SKM-1 treated with dmso at 0.1 percent for 144 hours (cell line): Measurements from ENCODE around the gene FBXL17.
A peak's percentile ranks its signal among the peaks of the same experiment; 100 is the strongest.
"Not testable (repeated sequence)": the region's sequence is repeated elsewhere in the genome, so short reads cannot be mapped to it uniquely, and the experiment has no call there.

Source experiments
- DNase-seq: peaks from one replicate; lab custom pipeline; 2025; ENCODE audit not compliant: unreplicated experiment; lab: John Stamatoyannopoulos, UW

The FBXL17 gene

GRCh38 chr5:108381954-108382783 lies at the start of gene FBXL17:
FBXL17 (minus strand) TSS chr5:108382098.
- peak; percentile 90 for DNase-seq

- DNase-seq, result no peak
Measured at GRCh38 chr5:108430931-108431608, 49.2 kb upstream of the FBXL17 start.

DNA sequence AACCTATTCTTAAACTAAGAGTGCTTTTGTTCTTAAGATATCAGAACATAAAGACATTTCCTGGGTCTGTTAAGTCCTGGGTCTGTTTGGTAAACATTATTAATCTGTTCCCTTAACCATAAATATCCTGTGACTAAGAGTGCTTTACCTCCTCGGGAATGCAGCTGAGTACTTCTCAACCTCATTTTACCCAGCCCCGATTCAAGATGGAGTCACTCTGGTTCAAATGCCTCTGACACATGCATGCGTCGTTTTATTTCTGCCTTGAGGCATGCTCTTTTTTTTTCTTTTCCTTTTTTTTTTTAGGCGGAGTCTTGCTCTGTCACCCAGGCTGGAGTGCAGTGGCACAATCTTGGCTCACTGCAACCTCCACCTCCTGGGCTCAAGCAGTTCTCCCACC lies 39.8 kb upstream of the FBXL17 start:
- DNase-seq, result no peak

DNA sequence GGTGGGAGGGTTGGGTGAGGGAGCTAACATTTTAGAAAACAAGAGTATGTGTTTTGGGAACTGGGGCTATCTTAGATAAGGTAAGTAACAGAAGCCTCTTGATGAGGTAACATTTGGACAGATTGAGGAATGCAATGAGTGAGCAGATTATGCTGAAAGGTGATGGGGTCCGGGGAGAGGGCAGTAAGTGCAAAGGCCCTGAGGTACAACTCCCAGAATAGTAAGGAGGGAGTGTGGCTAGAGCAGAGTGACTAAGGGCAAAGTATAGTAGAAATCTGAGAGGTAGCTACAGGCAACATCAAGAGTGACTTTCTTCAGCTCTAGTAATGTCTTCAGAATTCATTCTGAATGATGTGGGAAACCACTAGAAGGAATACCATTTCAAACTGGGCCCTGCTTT lies 38.9 kb upstream of the FBXL17 start:
- no peak for DNase-seq

DNA sequence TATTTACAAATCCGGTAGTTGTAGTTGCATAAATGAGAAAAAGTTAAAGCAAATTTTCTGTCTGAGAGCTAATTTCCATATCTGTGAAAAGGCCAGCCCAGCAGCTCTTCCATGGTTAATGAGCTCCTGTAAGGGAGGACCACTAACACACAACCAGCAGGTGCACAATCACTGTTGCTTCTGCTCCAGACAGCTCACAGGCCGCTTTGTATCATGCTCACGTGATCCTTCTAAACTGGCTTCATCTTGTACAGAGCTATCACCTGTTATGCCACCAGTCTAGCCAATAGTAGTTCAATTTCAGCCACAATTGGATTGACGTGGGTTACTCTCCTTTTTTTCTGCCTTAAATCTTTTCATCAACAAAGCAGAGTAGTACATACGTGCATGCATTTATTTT lies 38.3 kb upstream of the FBXL17 start:
- no peak for DNase-seq

DNA sequence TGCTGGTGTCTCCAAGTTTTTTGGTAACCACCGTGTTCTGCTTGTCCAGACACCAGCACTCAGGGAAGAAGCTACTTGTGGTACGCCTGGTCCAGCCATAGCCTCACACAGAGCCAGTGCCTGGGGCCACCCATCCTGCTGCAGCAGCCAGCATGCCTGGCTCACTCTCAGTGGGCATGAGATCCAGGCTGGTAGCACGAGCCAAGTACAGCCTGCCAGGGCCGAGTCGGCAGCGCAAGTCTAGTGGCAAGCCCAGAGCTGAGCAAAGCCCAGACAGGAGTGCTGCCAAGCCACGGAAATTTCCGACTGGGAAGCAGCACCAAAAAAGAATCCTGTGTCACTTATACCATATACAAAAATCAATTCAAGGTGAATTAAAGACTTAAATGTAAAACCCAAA lies 36.3 kb upstream of the FBXL17 start:
- no peak for DNase-seq

GRCh38 chr5:108417166-108417670 lies 35.3 kb upstream of the FBXL17 start:
- DNase-seq, result no peak

- DNase-seq, result no peak
Measured at GRCh38 chr5:108415726-108416125, 33.8 kb upstream of the FBXL17 start.

DNA sequence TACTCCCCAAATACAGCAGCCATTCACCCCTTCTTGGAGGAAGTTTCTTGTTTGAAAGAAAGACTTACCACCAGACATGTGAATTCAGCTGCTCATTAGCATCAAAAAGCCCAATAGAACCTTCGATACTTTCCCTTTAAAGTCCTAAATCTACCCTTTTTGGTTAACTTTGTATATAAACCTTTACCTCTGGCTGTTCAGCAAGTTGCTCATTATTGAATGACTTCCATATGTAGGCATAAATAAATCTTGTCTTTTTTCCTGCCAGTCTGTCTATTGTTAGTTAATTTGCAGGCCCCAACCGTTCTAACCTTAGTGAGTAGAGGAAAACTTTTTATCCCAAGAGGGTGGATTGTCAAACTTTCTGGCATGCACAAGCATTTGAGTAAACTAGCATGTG lies 27.9 kb upstream of the FBXL17 start:
- DNase-seq, result no peak

DNA sequence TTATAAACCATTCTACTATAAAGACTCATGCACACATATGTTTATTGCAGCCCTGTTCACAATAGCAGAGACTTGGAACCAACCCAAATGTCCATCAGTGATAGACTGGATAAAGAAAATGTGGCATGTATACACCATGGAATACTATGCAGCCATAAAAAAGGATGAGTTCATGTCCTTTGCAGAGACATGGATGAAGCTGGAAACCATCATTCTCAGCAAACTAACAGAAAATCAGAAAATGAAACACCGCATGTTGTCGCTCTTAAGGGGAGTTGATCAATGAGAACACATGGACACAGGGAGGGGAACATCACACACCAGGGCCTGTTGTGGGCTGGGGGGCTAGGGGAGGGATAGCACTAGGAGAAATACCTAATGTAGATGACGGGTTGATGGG lies 23.3 kb upstream of the FBXL17 start:
- DNase-seq, result not testable (repeated sequence)

DNA sequence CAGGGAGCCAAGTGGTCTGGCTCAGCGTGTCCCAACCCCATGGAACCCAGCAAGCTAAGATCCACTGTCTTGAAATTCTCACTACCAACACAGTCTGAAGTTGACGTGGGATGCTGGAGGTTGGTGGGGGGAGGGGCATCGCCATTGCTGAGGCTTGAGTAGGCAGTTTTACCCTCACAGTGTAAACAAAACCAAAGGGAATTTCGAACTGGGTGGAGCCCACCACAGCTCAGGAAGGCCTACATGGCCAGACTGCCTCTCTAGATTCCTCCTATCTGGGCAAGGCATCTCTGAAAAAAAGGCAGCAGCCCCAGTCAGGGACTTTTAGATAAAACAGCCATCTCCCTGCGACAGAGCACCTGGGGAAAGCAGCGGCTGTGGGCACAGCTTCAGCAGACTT lies 17.1 kb upstream of the FBXL17 start:
- DNase-seq, result no peak

GRCh38 chr5:108396837-108397236 lies 14.9 kb upstream of the FBXL17 start:
- not testable (repeated sequence) for DNase-seq

- DNase-seq, result no peak
Measured at GRCh38 chr5:108387758-108388157, 5.9 kb upstream of the FBXL17 start.

DNA sequence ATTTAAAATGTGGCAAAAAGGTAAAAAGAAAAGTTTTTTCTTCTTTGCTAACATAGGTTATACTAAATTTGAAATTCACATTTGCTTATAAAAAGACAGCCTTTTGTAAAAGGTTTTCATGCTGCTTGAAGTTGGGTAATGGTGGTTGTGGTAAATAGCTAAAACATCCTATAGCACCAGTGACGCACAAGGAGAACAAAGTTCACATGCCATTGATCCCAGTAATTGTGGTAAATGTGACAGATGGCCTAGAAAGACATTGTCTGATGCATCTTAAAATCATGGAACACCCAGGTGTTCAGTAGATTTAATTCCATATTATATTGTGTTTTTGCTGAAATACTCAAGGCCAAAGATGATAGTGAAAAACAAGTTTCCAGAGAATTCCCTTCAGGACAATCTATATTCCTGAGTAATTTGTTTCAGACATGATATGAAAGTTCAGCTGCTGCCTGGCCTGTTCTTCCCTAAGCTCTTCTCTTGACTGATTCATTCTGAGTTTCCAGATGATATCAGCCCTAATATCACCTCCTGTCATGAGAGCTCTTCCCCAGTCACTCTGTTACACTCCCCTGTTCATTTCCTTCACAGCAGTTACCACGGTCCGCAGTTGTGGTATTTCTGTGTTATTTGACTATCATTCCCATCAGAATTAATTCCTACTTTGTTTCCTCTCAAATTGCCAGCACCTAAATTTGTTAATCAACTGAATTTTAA lies 4.6 kb upstream of the FBXL17 start:
- no peak for DNase-seq

DNA sequence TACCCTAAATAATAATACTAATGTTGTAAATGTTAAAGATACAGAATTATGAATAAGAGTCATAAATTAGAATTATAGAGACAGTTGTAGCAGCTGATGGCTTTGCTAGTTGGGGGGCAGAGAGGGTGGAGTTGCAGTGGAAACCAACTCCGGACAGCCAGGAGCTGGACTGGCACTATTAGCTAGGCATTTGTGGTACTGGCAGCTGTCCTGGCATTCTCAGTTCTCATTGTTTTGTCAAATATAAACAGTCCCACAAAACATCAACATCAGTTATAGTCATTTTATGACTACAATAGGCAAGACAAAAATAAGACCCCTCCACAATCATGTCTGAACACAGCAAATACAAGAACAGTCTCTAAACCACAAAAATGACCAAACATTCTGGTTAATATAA lies 2.8 kb upstream of the FBXL17 start:
- no peak for DNase-seq

DNA sequence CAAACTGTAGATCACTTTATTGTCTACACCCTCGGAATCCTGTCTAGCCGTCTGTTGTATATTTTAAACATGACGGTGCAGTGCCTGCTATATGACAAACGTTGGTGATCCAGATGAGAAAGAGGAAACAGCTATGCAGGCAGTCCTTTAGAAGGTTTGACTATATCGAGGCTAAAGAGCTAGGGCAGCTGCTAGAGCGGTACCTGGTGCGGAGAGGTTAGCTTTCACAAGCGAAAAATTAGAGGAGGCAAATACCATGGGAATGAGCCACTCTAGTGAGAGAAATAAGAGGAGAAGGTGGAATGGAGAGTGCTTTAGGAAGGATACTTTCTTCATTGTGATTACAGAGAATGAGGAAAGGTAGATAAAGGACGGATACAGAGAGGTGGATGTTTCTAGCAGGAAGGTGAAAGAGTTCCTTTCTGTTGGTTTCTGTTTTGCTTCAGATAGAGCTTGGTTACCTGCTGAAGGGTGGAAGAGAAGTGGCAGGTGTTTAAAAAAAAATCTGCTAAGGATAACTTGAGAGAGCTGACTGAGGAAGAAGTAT lies 959 bp upstream of the FBXL17 start:
- peak; percentile 24 for DNase-seq

GRCh38 chr5:108381350-108381953 lies 446 bp downstream of the FBXL17 start:
- DNase-seq, result peak; percentile 28

- DNase-seq, result no peak
Measured at GRCh38 chr5:108380531-108381349, 1.2 kb downstream of the FBXL17 start.

DNA sequence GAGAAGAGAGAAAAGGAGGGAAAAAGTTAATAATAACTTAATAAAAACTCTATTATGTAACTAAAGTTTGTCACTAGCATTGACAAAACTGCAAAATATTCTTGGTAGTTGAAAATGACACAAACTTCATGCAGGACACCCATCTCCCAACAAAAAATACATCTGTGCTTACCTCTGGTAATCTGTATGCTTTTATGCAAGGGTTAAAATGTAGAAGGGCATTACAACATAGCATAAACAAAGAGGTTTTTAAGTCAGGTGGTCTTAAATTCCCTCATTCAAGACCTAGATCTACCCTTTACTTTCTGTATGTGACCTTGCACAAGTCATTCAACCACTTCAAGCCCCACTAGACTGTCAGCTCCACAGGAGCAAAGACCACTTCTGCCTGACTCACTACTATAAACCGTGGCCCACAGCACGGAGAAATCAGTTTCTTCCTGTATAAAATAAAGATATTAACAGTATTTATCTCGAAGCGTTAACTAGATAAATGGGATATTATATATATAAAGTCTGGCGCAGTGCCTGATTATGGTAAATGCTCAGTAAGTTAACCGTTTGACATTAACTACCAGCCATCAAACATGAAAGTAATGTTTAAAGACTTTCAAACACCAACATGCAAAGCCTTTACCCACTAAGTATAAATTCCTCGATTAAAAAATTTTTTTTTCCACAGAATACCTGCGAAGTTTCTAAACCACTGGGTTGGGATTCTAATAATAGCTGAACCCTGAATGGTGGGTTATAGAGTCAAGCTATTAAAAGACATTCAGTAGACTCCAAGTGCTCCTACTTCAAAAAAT lies 2.0 kb downstream of the FBXL17 start:
- no peak for DNase-seq
